Right hindlimb (tissue), 1 donor: ENCODE results near the gene VPS13D.

Experiments used
- DNase-seq: peaks from one replicate; pipeline ENCODE4 v3.0.0-alpha.2; 2018

The VPS13D gene

DNA sequence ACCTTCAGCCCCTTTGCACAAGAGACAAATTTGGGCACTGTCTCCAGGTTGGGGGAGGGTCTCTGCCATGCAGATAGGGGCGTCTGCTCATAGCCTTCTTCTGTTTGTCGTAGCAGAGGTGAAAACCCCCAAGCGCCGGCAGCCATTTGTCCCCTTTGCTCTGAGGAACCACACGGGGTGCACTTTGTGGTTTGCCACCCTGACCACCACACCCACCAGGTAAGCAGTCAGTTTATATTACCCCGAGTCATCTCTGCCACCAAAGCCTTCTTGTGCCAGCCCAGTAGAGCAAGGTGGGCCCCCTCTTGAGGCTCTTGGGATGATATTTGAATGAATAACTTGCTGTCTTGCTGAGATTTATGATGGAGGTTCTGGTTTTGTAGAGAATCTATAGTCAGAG, 111.8 kb downstream of the VPS13D start:
- no peak for DNase-seq

DNA sequence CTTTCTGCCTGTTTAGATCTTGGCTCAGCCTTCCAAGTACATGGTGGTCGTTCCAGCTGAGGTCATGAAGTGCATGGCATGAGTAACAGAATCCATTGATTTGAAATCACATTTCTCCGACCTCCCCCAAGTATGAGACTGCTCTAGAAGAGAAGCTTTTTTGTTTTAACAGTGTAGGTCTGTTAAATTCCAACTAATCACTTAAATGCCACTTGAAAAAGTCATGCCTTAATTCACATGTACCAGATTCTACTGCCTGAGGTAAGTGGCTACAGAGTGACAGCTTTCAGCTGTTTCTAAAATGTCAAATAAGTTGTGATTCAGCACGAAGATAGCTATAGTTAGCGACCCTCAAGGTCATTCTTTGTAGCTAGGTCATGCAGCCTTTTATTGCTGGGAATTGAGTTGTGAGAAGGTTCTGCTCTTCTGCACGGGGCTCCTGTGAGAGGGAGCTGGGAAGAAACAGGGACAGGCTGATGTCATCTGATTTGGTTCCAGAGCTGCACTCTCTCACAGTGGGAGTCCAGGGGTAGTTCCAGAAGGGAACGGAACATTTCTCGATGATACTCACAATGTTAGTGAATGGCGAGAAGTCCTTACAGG, 112.7 kb downstream of the VPS13D start:
- no peak for DNase-seq

DNA sequence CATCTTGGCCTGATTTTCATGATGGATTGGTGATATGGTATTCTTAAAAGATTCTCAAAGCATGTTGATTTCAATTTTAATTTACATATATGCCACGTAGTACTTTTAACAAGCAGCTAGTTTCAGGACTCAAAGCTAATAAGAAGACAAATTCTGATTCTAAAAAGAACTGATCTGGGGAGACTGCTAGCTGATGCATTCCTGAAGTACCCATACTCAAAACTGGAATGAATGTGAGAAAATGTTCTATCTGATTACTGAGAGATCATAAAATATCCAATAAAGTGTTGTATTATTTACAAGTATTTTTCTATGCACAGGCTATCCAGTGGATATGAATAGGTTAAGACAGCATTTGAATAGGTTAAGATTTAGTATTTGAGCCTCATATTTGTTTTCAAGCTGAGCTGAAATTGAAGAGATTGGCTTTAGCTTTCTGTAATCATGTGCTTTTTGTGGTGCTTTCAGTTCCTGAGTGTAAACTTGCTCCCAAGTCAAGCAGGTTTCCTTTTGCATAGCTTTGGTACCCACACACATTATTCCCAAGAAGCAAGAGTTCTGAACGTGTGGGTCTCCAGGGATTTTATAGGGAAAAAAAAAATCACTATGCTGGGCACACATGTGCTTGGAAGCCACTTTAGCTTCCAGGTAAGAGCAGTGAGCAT, 114.1 kb downstream of the VPS13D start:
- no peak for DNase-seq

DNA sequence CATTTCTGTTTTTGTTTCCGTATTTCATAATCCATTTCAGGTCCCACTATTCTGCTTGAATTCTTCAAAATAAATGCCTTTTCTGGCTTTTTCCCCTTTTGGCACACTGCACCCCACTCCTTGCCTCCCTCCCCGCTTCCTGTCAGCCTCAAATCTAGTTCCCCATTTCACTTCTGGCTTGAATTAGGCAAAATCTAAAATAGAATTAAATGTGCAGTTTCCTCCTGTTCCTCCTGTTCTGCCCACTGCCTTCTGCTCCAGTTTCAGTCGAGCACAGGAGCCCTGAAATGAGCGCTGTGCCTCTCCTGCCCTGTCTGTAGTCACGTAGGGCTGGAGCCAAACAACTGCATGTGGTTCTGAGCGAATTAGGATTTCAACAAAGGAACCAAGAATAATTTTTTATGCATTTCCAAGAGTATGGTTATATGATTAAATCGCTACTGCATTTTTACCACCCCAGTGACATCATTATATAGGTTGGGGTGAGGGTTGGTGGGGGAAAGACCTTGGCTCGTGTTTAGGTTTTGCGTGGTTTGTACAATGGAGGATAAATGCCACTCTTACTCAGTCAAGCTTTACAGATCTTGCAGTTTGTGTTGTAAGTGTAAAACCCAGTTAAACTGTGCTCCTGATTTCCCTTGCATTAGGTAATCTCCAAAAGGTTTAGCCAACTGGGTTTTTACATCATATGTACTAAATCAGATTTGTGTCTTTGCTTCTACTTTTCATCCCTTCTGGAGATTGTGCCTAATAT, 114.9 kb downstream of the VPS13D start:
- peak; percentile 38 for DNase-seq

DNA sequence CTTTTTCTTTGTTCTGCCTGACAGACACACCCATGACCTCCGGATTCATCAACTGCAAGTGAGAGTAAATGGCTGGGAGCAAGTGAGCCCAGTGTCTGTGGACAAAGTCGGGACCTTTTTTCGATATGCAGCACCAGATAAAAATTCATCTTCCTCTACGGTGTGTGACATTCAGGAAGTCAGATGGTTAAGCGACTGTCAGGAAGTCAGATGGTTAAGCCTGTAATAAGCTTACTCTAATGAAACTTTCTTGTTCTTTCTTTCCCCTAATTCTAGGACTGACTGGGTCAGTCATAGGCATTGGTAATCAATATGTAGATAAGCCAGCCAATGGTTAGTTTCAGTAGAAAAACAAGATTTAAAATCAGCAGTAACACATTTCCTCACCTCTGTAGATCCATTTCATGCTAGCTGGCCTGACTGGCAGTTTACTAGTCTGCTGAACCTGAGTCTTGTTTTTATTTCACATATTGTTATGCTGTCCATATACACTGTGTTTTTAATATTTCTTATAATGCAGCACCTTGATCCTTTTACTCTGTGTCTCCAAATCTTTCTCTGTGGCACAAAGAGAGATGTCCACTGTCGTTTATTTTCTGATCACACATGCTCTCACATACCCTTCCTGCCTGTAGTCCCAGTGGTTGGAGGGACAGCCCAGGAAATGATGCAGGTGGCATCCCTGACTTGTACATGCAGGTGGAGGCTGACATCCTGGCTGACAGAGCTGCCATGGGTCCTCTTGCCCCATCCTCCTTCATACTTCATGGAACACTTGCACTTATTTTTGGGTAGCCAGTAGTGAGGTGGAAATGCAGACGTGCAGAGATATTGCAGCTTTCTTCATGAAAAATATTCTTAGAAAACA, 115.8 kb downstream of the VPS13D start:
- DNase-seq = no peak

DNA sequence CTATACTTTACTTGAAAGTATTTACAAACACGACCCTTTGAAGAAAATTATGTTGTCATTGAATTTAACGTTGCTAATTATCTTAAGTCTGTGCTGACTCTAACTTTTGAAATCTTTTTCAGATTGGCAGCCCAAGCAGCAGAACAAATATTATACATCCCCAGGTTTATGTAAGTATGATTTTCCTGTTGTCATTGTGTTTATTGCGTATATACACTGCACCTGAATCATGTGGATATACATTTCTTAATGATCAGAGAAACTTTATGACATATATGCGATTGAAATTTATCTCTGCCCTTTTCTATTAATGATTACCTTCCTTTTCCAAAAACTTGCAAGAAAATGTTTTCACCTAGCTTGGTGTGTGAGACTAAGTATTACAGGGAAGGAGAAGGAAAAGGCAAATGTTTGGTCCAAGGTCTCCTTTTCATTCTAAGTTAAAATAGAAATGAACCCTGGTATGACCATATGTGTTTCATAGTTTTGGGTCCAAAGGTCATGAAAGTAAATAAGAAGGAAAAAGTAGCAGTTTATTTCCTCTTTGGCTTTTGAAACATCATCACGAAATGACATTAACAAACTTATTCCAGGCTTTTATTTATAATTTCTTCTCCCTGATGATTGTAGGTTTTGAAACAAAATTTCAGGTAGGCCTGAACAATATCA, 116.8 kb downstream of the VPS13D start:
- DNase-seq = no peak

DNA sequence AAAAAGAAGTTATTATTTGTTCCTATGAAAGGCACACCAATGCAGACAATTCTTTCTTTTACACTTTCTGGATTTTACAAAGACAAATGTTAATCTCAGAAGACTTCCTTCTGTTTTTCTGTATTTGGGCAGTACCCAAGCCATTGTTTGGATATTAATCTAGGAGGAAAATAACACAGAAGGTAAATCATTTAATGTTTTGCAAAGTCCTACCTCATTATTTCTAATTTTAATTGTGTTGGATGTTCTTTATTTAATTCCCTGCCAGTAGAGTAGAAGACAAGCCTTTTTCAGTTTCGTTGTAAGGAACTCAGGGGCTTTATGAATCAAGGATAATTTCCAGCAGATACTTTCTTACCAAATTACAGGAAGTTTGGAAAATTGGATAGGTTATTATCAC, 118.3 kb downstream of the VPS13D start:
- no peak for DNase-seq

DNA sequence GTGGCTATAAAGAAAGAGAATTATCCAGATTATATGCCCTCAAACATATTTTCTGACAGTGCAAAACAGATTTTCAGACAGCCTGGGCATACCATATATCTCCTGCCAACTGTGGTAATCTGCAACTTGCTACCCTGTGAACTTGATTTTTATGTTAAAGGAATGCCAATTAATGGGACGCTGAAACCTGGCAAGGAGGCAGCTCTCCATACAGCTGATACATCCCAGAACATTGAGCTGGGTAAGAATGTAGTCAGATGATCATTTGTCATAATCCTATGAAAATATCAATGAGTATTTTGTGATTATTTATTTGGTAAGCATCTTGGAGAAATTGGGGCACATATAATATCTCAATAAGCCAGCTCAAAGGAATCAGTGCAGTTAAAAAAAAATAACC, 124.2 kb downstream of the VPS13D start:
- no peak for DNase-seq

DNA sequence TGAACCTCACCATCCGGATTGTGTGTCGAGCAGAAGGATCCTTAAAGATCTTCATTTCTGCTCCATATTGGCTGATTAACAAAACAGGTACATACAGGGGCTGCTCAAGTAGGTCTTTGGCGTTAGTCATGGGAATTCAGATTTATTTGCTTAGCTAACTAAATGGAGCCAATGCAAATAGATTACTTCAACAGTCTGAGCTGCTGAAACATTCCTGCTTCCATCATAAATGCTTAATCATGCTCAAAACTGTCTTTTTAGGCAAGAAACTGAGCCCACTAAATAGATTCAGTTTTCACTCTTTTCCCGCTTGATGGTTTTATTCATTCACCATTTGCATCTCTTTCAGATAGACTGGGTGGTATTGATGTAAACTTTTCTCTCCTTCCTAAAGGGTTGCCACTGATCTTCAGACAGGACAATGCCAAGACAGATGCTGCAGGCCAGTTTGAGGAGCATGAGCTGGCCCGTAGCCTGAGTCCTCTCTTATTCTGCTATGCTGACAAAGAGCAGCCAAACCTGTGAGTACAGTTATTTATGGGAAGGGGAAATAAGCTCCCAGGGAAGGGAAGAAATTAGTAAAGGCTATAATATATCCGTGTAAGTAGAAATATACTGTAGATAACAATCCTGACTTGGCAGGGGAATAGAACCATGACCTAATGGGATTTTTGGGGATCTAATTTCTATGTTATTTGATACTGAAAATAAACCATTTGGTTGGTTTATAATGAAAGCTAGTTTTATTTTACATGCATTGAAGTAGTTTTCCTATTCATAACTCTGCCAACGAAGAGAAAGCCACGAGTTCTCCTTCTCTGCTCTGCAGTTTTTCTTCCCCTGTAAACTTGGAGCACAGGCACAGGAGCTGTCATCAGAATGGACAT, 126.4 kb downstream of the VPS13D start:
- peak; percentile 52 for DNase-seq

DNA sequence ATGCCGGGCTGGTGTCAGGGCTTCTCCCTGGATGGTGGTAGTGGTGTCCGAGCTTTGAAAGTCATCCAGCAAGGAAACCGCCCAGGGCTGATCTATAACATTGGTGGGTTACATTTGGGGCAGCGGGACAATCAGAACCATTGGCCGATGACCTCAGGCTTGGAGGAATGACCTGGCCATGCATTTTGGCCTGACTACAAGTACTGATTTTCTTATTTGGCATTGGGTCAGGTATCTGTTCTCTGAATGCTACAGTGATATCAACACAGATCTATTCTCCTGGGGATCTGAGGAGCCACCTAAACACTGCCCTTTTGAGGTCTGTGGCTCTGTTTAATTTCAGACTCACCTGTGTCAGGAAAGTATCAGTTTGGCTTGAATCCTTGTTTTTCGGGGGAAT, 128.7 kb downstream of the VPS13D start:
- DNase-seq = no peak

DNA sequence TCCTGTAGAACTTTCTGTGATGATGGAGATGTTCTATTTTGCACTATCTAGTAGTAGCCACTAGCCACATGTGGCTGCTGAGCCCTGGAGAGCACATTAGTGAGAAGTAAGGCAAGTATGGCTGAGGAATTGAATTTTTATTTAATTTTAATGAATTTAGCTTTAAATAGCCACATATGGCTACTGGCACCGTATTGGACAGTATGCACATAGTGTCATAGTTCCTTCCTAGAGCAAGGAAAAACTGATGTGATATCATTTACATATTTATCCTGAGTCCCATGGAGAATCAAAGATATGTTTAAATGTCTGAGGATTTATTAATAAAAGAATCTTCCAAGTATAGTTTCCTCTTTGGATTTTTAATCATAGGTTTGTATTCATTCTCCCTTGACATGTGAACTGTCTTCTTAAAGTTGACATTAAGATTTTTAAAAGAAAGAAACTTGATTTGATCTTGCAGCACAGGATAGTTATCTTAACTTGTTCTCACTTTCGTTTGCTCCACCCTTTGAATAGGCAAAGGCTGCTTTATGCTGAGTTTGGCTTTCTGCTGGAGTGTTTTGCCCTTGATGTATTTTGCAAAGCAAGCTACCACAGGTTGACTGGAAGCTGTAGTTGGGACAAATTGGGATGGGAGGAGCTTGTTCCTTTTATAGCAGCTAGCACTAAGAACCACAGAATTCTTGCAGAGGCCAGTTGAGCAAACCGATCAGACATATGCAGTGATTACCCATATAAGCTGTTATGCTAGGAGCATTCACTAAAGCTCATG, 129.7 kb downstream of the VPS13D start:
- DNase-seq = no peak

DNA sequence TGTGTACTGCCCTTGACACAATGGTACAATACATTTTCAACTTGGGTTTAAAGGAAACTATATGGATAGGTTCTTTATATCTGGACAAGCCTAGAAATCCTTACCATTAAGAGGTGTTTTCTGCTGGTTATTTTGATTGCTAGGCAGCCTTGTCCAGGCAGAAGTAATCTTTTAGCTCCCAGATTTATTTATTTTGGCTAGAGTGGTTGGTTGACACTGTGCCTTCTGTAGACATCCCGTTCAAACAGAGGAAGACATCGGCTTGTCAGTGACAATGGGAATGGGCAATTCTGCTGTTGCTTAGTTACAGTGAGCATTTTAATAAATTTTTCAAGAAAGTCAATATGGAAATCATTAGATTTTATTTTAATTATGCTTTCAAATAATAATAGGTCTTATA, 138.8 kb downstream of the VPS13D start:
- no peak for DNase-seq

DNA sequence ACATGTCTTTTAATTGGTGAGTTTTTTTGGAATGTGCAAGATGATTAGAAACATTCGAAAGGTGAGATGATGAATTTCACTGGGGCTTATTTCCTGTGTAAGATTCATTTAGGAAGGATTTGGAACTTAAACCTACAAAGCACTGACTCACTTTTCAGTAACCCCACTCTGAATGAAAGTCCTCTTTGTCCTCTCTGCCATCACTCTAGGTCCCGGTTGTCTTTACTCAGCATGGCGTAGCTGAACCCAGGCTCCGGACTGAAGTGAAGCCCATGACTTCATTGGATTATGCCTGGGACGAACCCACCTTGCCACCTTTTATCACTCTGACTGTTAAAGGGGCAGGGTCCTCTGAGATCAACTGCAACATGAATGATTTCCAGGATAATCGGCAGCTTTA, 139.4 kb downstream of the VPS13D start:
- DNase-seq = no peak

DNA sequence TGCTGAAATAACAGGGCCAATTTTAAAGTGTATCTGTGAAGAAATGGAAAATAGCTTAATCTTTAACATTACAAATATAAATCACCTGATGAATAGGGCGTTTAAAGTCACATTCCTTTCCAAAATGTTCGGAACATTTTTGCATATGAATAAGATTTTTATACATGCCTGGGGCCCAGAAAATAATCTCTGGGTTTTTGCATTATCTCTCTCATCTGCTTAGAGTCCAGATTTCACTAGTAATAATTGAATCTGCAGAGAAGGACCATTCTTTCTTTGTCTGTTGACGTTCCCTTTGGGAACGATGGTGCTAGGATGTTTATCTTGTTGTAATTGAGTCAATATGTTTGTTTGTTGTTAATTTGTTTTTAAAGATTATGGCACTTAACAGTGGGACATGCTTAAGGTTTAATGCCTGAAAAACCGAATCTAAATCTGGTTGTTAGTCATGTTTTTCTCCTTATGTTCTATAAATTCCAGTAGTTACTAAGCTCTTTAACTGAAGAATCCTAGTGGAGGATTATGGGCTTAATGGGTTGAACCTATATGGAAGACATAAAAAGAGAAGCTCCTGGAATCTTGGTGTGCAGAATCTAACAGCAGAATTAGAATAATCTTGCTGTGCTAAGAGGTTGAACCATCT, 140.6 kb downstream of the VPS13D start:
- no peak for DNase-seq

DNA sequence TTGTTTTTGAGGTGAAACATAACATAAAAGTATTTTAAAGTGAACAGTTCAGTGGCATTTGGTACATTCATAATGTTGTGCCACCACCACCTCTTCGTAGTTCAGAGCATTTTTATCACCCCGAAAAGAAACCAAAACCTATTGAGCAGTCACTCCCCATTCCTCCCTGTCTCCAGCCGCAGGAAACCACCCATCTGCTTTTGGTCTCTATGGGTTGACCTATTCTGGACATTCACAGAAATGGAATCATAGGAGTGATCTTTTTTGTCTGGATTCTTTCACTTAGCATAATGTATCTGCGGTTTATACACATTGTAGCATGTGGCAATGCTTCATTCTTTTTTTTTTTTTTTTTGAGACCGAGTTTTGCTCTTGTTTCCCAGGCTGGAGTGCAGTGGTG, 141.2 kb downstream of the VPS13D start:
- DNase-seq = no peak

DNA sequence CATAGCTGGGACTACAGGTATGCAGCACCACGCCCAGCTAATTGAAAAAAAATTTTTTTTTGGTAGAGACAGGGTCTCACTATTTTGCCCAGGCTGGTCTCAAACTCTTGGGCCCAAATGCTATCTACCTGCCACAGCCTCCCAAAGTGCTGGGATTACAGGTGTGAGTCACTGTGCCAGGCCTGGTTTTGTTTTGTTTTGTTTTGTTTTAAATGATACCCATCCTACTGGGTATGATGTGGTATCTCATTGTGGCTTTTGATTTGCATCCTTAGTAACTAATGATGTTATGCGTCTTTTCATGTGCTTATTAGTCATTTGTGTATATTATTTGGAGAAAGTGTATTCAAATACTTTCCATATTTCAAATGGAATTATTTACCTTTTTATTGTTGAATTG, 142.3 kb downstream of the VPS13D start:
- no peak for DNase-seq

DNA sequence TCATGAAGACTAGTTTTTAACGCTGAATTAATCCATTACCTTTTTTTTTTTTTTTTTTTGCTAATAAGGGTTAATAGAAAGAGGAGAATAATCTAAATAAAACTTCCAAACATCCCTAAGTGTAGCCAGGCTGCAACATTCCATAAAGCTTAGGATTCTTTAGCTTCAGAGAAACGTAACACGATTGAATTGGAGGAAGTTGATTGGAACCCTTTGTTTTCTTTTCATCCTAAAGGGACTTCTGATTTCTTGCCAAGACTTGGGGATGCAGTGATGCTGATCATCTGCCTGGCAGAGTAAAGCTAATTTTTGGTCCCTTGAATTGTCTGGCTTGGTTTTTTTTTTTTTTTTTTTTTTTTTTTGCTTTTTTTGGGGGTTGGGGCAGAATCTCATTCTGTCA, 142.9 kb downstream of the VPS13D start:
- DNase-seq = no peak

DNA sequence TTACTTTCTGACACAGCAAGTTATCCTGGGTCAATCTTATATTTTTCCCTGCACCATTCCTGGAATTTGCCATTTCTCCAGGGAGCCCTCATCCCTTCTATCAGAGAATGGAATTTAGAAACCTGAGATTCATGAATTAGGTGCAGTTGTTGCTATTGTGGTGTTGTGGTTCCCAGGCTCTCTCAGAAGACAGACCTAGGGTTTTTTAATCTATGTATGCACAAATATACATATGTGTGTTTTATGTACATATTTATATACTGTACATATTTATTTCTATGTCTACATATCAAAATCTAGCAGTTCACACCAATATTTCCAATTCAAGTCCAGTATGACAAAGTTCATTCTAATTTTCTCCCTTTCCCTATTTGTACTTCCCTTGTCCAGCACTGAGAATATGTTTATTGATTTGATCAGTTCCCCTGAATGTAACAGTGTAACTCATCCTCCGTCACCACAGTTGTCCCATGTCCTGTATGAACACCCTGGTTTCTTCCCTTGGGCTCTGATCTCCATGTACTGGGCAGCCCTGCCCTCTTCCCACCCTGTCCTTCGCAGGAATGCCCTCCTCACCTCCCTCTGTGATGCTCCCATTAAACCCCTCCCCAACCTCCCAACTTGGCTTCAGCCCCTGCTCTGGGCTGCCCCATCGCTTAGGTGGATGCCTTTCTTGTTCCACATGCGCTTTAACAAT, 145.5 kb downstream of the VPS13D start:
- DNase-seq = no peak

DNA sequence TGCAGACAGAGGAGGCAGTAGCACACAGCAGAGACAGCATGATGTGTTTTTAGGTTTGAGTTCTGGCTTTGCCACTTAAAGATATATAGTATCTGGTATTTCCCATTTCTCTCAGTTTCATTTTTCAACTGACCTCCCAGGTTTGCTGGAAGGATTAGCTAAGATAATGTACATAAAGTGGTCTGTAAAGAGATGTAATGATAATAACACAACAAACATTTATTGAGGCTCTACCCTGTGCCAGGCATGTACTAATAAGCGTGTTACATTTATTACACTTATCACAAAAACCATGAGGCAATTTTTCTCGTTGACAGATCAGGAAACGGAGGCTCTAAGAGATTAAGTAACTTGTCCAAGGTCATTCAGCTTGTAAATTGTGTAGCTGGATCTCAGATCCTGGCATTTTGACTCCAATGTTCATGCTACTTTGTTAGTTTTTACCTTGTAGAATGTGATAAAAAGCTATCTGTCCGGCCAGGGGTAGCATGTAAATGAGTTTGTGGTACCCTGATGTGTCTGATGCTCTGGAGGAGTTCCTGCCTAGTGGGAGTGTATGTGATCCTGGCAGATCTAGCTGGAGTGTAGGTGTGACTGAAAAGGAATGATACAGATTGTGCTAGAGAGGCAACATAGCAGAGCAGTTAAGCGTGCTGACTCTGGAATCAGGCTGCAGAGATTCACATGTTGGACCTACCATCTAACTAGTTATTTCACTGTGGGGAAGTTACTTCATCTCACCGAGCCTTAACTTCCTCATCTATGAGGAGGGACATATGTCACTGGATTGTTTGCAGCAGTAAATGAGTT, 146.6 kb downstream of the VPS13D start:
- no peak for DNase-seq
